Suppressor macrophage (primary cell): ENCODE measurements around the gene PLA2G2D.

ENCODE experiments used
- DNase-seq, 4 experiments: peaks; one replicate each; pipeline ENCODE4 v3.0.0-alpha.2; 2020 to 2022

PLA2G2D gene

GRCh38 chr1:20086800-20087199 lies 32.5 kb downstream of the PLA2G2D start:
- no peak for DNase-seq

- DNase-seq: no peak
These were observed 36.0 kb downstream of the PLA2G2D start for GRCh38 chr1:20083178-20083944.

GRCh38 chr1:20082772-20083171 lies 36.6 kb downstream of the PLA2G2D start:
- DNase-seq: no peak

GRCh38 chr1:20081353-20081810 lies 38.0 kb downstream of the PLA2G2D start:
- no peak for DNase-seq

- DNase-seq: peak; percentile 30 to 71 (median 51)
These were observed 38.6 kb downstream of the PLA2G2D start for GRCh38 chr1:20080441-20081352.

GRCh38 chr1:20079661-20080305 lies 39.6 kb downstream of the PLA2G2D start:
- no peak for DNase-seq

- DNase-seq: no peak
These were observed 40.6 kb downstream of the PLA2G2D start for GRCh38 chr1:20078711-20079110.

GRCh38 chr1:20078171-20078651 lies 41.1 kb downstream of the PLA2G2D start:
- no peak for DNase-seq

- DNase-seq: no peak
These were observed 42.5 kb downstream of the PLA2G2D start for GRCh38 chr1:20076710-20077461.

GRCh38 chr1:20076223-20076622 lies 43.1 kb downstream of the PLA2G2D start:
- no peak for DNase-seq

GRCh38 chr1:20075345-20075744 lies 44.0 kb downstream of the PLA2G2D start:
- DNase-seq: no peak

- DNase-seq: no peak
These were observed 44.6 kb downstream of the PLA2G2D start for GRCh38 chr1:20074725-20075171.

GRCh38 chr1:20074055-20074724 lies 45.1 kb downstream of the PLA2G2D start:
- DNase-seq: no peak

- no peak for DNase-seq
These were observed 46.1 kb downstream of the PLA2G2D start for GRCh38 chr1:20073256-20073655.

- no peak for DNase-seq
These were observed 46.6 kb downstream of the PLA2G2D start for GRCh38 chr1:20072771-20073170.

- no peak for DNase-seq
These were observed 47.9 kb downstream of the PLA2G2D start for GRCh38 chr1:20071416-20071815.

- no peak for DNase-seq
These were observed 49.0 kb downstream of the PLA2G2D start for GRCh38 chr1:20070357-20070756.

- DNase-seq: no peak
These were observed 49.5 kb downstream of the PLA2G2D start, which contains the start of gene PLA2G5 for GRCh38 chr1:20069874-20070273. Gene PLA2G5 (plus strand): TSS chr1:20070194. CDS start chr1:20084831, 14,637 bp downstream.

- no peak for DNase-seq
These were observed 50.6 kb downstream of the PLA2G2D start for GRCh38 chr1:20068722-20069121.

GRCh38 chr1:20063861-20064292 lies 55.5 kb downstream of the PLA2G2D start:
- DNase-seq: peak in 2 of 4 experiments; percentile 14 to 37
